HCT116 (cell line): ENCODE results near the gene CSGALNACT2. TPM values are rescaled to one million over a fixed set of nuclear protein-coding genes. Genes with fewer than 3 reads are reported as not detected.

Experiments used
- ATAC-seq: fragments of 200-7000 bp; cut with Tn5 transposase; 2 replicates; pipeline ENCODE4 v1.9.1; 2020; ENCODE audit warnings: mild to moderate bottlenecking, moderate library complexity
- BruUV-seq: library from RNA; stranded (reverse); fragments of 400-500 nt; replicated peaks from 2 replicates; lab custom pipeline; 2021; lab: Mats Ljungman, UMichigan
- CTCF ChIA-PET: fragments of 300-600 bp; sonication (Branson Sonifier 250); formaldehyde crosslinking; loops from one replicate; lab custom pipeline; 2021; ENCODE audit warnings: antibody characterized with exemption; lab: Charles Lee
- POLR2A ChIA-PET: fragments of 300-600, 350-600 bp; sonication (Branson Sonifier 250); formaldehyde crosslinking; loops from one replicate; lab custom pipeline; 2021; ENCODE audit warnings: antibody characterized with exemption; lab: Charles Lee
- RAD21 ChIA-PET, 2 experiments: fragments of 300-600 bp; sonication (Branson Sonifier 250); formaldehyde crosslinking; loops; one replicate each; lab custom pipeline; 2023; ENCODE audit warnings: low total read pairs in 2 of 2; ENCODE audit not compliant: uncharacterized antibody in 2 of 2, unreplicated experiment in 2 of 2, low non-redundant PET in 1 of 2; lab: Charles Lee
- DNase-seq: peaks from one replicate; pipeline ENCODE4 v3.0.0-alpha.2; 2010; ENCODE audit warnings: low read depth, low spot score
- H2AFZ ChIP-seq: fragments of 200-600 bp; shearing (Covaris generic), sonication (generic); 2 replicates; pipeline ENCODE4 v1.6.1; 2017; ENCODE audit warnings: low read depth, mixed run types, mixed read lengths, antibody characterized with exemption, low read length; ENCODE audit not compliant: poor library complexity, severe bottlenecking
- H3K27ac ChIP-seq: 2 replicates; pipeline ENCODE4 v1.5.1; 2012; ENCODE audit warnings: low read depth, low read length
- H3K27me3 ChIP-seq: fragments of 200-600 bp; sonication (generic); 2 replicates; pipeline ENCODE4 v1.6.1; 2016; ENCODE audit warnings: mixed run types, low read length, mixed read lengths; ENCODE audit not compliant: insufficient read depth
- H3K36me3 ChIP-seq, 2 experiments: fragments of 200-500 bp in 1 of 2; fragments of 200-600 bp in 1 of 2; sonication (Bioruptor generic) in 1 of 2; sonication (generic) in 1 of 2; 2 replicates each; pipeline versions ENCODE4 v1.5.1 to v1.6.1; 2014 to 2016; ENCODE audit warnings: low read length in 2 of 2, inconsistent platforms in 1 of 2, mixed read lengths in 1 of 2, mixed run types in 1 of 2; ENCODE audit not compliant: insufficient read depth in 2 of 2, control insufficient read depth in 1 of 2
- H3K4me1 ChIP-seq, 2 experiments: fragments of 200-600 bp in 1 of 2; sonication (generic) in 1 of 2; 2 replicates each; pipeline versions ENCODE4 v1.5.1 to v1.6.1; 2012 to 2017; ENCODE audit warnings: low read length in 2 of 2, inconsistent platforms in 1 of 2, mild to moderate bottlenecking in 1 of 2, mixed read lengths in 1 of 2, mixed run types in 1 of 2, moderate library complexity in 1 of 2; ENCODE audit not compliant: insufficient read depth in 2 of 2, control insufficient read depth in 1 of 2
- H3K4me2 ChIP-seq: fragments of 200-600 bp; sonication (generic); 2 replicates; pipeline ENCODE4 v1.6.1; 2017; ENCODE audit warnings: mixed run types, low read length, mixed read lengths
- H3K4me3 ChIP-seq, 2 experiments: fragments of 200-600 bp in 1 of 2; sonication (generic) in 1 of 2; replicated peaks in 1 of 2; 2 replicates each; pipeline ENCODE4 v1.5.1; 2011 to 2016; ENCODE audit warnings: low read length in 2 of 2, control low read depth in 1 of 2, low read depth in 1 of 2, mild to moderate bottlenecking in 1 of 2, mixed read lengths in 1 of 2, mixed run types in 1 of 2
- H3K79me2 ChIP-seq: fragments of 200-600 bp; sonication (generic); 2 replicates; pipeline ENCODE4 v1.6.1; 2017; ENCODE audit warnings: mild to moderate bottlenecking, mixed run types, low read length, moderate library complexity, mixed read lengths; ENCODE audit not compliant: insufficient read depth
- H3K9ac ChIP-seq: fragments of 200-600 bp; sonication (generic); 2 replicates; pipeline ENCODE4 v1.6.1; 2016; ENCODE audit warnings: low read length, mixed read lengths
- H3K9me2 ChIP-seq: fragments of 200-600 bp; sonication (generic), shearing (Covaris generic); 2 replicates; pipeline ENCODE4 v1.6.1; 2017; ENCODE audit warnings: mixed run types, mild to moderate bottlenecking, moderate library complexity; ENCODE audit not compliant: insufficient read depth
- H3K9me3 ChIP-seq, 2 experiments: fragments of 200-500 bp in 1 of 2; fragments of 200-600 bp in 1 of 2; sonication (Bioruptor generic) in 1 of 2; sonication (generic) in 1 of 2; 2 replicates each; pipeline ENCODE4 v1.6.1; 2014 to 2017; ENCODE audit warnings: low read length in 2 of 2, mixed read lengths in 2 of 2, inconsistent platforms in 1 of 2, low read depth in 1 of 2, mild to moderate bottlenecking in 1 of 2, mixed run types in 1 of 2, moderate library complexity in 1 of 2; ENCODE audit not compliant: control insufficient read depth in 1 of 2, insufficient read depth in 1 of 2
- H4K20me1 ChIP-seq: fragments of 200-600 bp; sonication (generic), shearing (Covaris generic); 2 replicates; pipeline ENCODE4 v1.6.1; 2017; ENCODE audit warnings: mixed run types, mild to moderate bottlenecking, moderate library complexity; ENCODE audit not compliant: insufficient read depth
- CBX3 ChIP-seq: IDR thresholded peaks from 2 replicates; pipeline ENCODE4 v1.6.1; 2012; ENCODE audit warnings: low read depth
- ELF1 ChIP-seq: IDR thresholded peaks from 2 replicates; pipeline ENCODE4 v1.6.1; 2012; ENCODE audit warnings: low read depth, borderline replicate concordance
- EZH2 ChIP-seq: fragments of 200-600 bp; sonication (generic); IDR thresholded peaks from 2 replicates; pipeline ENCODE4 v1.6.1; 2017; ENCODE audit warnings: antibody characterized with exemption, mixed run types
- FOSL1 ChIP-seq: IDR thresholded peaks from 2 replicates; pipeline ENCODE4 v1.6.1; 2012; ENCODE audit warnings: low read depth
- JUND ChIP-seq: IDR thresholded peaks from 2 replicates; pipeline ENCODE4 v1.6.1; 2012
- POLR2A ChIP-seq: IDR thresholded peaks from 2 replicates; pipeline ENCODE4 v1.7.0; 2011; ENCODE audit warnings: borderline replicate concordance; ENCODE audit not compliant: insufficient read depth, insufficient read length; ENCODE audit errors: extremely low read depth
- POLR2AphosphoS5 ChIP-seq: IDR thresholded peaks from 2 replicates; pipeline ENCODE4 v1.6.1; 2011; ENCODE audit warnings: mild to moderate bottlenecking, low read depth, low read length, moderate library complexity
- SP1 ChIP-seq: IDR thresholded peaks from 2 replicates; pipeline ENCODE4 v1.6.1; 2012; ENCODE audit warnings: low read depth
- SRF ChIP-seq: IDR thresholded peaks from 2 replicates; pipeline ENCODE4 v1.6.1; 2012; ENCODE audit warnings: low read depth
- TCF7L2 ChIP-seq: IDR thresholded peaks from 2 replicates; pipeline ENCODE4 v1.7.0; 2011; ENCODE audit warnings: borderline replicate concordance, inconsistent platforms; ENCODE audit not compliant: insufficient read depth, insufficient read length; ENCODE audit errors: extremely low read depth
- YY1 ChIP-seq: IDR thresholded peaks from 2 replicates; pipeline ENCODE4 v1.6.1; 2011; ENCODE audit warnings: low read length, low read depth, moderate library complexity, mild to moderate bottlenecking; ENCODE audit not compliant: insufficient replicate concordance; ENCODE audit errors: extremely low read depth
- ZFX ChIP-seq: fragments of 450-650 bp; IDR thresholded peaks from 2 replicates; pipeline ENCODE4 v1.6.1; 2017
- intact Hi-C: fragments of 100-400 bp; cut with micrococcal nuclease; formaldehyde crosslinking; loops from 2 replicates; pipeline ENCODE4 v1.10.0; 2022
- total RNA-seq: library from RNA; stranded (reverse); gene quantifications from one replicate; pipeline ENCODE4 v1.2.1, GENCODE V29; 2021; ENCODE audit not compliant: unreplicated experiment
- TF ChIP-seq, protein P1 (sequence below): IDR thresholded peaks from 2 replicates; pipeline ENCODE4 v1.6.1; 2011; ENCODE audit warnings: mild to moderate bottlenecking, low read length, moderate library complexity; ENCODE audit not compliant: insufficient replicate concordance; ENCODE audit errors: extremely low read depth
- TF ChIP-seq, protein P2 (sequence below): IDR thresholded peaks from 2 replicates; pipeline ENCODE4 v1.6.1; 2012

The CSGALNACT2 gene
- total RNA-seq, 1 experiment from 2014 or later, result 9.9 TPM

DNA sequence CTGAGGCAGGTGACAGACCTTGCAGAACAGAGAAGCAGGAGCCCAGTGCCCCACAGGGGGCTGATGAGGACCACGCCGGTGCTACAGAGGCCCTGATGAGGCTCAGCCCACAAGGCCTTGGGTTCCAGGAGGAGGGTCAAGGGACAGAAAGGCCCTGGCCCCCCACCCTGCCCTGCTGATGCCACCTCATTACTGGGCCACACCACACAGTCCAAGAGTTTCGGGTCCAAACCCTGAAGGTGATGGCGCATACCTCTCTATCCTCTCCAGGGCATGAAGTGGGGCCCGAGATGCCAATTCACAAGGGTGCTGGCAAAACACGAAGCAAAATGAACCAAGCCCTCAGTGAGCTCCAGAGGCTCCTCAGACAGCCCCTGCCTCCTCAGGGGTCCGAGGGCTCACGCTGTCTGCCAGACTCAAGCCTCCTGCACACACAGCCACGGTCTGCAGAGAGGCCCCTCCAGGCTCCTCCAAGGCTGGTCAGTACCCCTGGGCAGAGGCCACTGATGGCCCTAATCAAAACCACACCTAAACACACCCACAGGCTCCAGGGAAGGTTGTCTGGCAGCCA is 96.3 kb downstream of the CSGALNACT2 start:
- H3K27me3 ChIP-seq, result peaks cover 5% of the 10 kb centered on the region; the same call in 1 of the 2 replicates
- H3K4me3 ChIP-seq, result no peak overlapping the region
- TF ChIP-seq, protein P1, sequence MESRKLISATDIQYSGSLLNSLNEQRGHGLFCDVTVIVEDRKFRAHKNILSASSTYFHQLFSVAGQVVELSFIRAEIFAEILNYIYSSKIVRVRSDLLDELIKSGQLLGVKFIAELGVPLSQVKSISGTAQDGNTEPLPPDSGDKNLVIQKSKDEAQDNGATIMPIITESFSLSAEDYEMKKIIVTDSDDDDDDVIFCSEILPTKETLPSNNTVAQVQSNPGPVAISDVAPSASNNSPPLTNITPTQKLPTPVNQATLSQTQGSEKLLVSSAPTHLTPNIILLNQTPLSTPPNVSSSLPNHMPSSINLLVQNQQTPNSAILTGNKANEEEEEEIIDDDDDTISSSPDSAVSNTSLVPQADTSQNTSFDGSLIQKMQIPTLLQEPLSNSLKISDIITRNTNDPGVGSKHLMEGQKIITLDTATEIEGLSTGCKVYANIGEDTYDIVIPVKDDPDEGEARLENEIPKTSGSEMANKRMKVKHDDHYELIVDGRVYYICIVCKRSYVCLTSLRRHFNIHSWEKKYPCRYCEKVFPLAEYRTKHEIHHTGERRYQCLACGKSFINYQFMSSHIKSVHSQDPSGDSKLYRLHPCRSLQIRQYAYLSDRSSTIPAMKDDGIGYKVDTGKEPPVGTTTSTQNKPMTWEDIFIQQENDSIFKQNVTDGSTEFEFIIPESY, result no peak
- TF ChIP-seq ZFX, result no peak
- no peak for TF ChIP-seq CBX3
- no peak for TF ChIP-seq POLR2A
- TF ChIP-seq SP1, result no peak
- TF ChIP-seq JUND, result no peak
- TF ChIP-seq EZH2, result no peak
- no peak for TF ChIP-seq SRF
- TF ChIP-seq POLR2AphosphoS5, result no peak
- no peak for TF ChIP-seq YY1
- no peak for TF ChIP-seq ELF1
- TF ChIP-seq FOSL1, result no peak
- TF ChIP-seq TCF7L2, result no peak
- TF ChIP-seq, protein P2, sequence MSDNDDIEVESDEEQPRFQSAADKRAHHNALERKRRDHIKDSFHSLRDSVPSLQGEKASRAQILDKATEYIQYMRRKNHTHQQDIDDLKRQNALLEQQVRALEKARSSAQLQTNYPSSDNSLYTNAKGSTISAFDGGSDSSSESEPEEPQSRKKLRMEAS, result no peak
- peaks cover 3 to 6% of the 10 kb centered on the region in 2 experiments; a peak in 2 of 4 replicates for H3K4me1 ChIP-seq
- no peak overlapping the region for H2AFZ ChIP-seq
- H3K4me2 ChIP-seq, result no peak overlapping the region
- no peaks in the 10 kb centered on the region for H3K9me2 ChIP-seq
- ATAC-seq, result no peak
- intact Hi-C loops, result no loop called here
- CTCF ChIA-PET, result no interaction called here
- no peak for DNase-seq
- no peaks in the 10 kb centered on the region for H3K9me3 ChIP-seq
- H3K9ac ChIP-seq, result no peak overlapping the region
- RAD21 ChIA-PET, result no interaction called here
- H3K36me3 ChIP-seq, result no peaks in the 10 kb centered on the region
- BruUV-seq, result no TSS peak
- POLR2A ChIA-PET, result no interaction called here
- no peaks in the 10 kb centered on the region for H4K20me1 ChIP-seq
- H3K79me2 ChIP-seq, result no peaks in the 10 kb centered on the region
- H3K27ac ChIP-seq, result no peak overlapping the region

Other genes with a start within 250 kb of the CSGALNACT2 start
- gene RET, start 61.4 kb upstream of the CSGALNACT2 start, total RNA-seq, result 5.9 TPM
- gene RASGEF1A, start 128.6 kb downstream of the CSGALNACT2 start, total RNA-seq, result 19.3 TPM
- gene FXYD4, start 233.2 kb downstream of the CSGALNACT2 start, total RNA-seq, result 0.71 TPM